Measurements from ENCODE around the gene IGF2BP3.
A peak's percentile ranks its signal among the peaks of the same experiment; 100 is the strongest.

IGF2BP3 gene

DNA sequence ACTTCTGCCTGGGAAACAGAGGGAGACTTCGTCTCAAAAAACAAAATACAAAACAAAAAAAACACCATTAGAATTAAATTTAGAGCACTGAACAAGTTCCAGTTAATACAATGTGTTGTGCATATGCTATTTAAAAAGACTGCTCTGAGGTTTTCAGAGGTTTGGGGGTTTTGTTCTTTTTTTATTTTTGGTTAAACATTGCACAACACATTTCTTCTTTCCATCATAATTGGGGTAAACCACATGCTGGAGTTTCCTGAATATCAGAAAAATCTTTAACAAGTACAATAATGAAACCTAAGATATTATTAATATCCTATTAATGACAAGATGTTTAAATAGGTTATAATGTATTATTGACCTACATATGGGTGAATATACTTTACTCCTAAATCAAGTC lies 26.3 kb downstream of the IGF2BP3 start:
- no peak for TF ChIP-seq CTCF (IDR thresholded peaks at IDR 0.05; ENCODE audit: unreplicated experiment in 3 of 3)
- Mint-ChIP-seq H3K4me3 (no peak overlapping the region), H3K4me1 (no peaks in the 10 kb centered on the region), H3K27me3 (ENCODE audit: low read depth) (no peaks in the 10 kb centered on the region), H3K27ac (no peak overlapping the region), H3K9me3 (no peaks in the 10 kb centered on the region), H3K36me3 (ENCODE audit: low read depth) (peaks cover 35% of the 10 kb centered on the region)

DNA sequence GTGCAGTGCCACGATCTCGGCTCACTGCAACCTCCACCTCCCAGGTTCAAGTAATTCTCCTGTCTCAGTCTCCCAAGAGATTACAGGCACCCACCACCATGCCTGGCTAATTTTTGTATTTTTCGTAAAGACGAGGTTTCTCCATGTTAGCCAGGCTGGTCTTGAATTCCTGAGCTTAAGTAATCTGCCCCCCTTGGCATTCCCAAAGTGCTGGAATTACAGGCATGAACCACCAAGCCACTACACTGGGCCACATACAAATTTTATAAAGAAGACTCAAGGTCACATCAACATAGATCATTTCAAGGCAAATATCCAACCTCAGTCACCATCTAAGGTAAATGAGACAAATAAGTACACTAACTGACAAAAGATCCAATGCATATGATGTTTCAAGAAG lies 32.1 kb downstream of the IGF2BP3 start:
- no peak for TF ChIP-seq CTCF (IDR thresholded peaks at IDR 0.05; ENCODE audit: unreplicated experiment in 3 of 3)
- Mint-ChIP-seq H3K4me3 (no peak overlapping the region), H3K27me3 (ENCODE audit: low read depth) (no peaks in the 10 kb centered on the region), H3K9me3 (no peaks in the 10 kb centered on the region), H3K4me1 (no peaks in the 10 kb centered on the region), H3K36me3 (ENCODE audit: low read depth) (peaks cover 23% of the 10 kb centered on the region), H3K27ac (no peak overlapping the region)

DNA sequence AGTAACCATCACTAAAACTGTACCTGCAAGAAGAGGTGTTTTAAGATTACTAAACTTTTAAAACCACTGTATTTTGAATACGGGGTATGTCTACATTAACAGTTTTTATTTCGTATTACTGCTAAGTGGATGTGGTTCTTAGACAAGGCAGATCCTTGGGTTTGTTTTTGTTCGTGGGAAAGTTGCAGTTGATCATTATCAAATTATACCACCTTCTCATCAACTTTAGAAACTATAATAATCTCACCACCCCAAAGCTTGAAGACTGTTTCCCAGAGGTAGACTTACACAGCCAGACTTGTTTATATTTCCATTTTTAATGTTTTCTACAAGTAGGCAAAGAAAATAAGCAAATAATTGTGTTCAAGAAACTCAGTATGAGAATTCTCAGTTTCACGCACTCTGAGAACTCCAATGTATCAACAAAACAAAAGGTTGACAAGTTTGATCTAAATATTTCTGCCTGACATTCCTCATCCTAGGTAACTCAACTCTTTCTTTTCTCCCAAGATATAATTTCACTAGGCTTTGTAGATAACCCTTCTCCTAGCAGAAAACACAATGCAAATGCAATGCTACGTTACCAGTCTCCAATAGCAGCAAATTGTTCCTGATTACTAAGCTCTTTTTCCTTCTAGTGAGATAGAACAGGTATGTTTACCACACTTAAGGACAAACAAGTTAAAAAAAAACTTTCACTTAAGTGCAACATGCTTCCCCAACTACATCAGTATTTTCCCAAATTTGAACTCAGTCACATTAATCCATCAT lies 36.0 kb downstream of the IGF2BP3 start:
- no peaks in the 10 kb centered on the region for H3K9me3 Mint-ChIP-seq
- peaks cover 16% of the 10 kb centered on the region for H3K4me1 Mint-ChIP-seq
- no peak overlapping the region for H3K4me3 Mint-ChIP-seq
- H3K27me3 Mint-ChIP-seq (ENCODE audit: low read depth) = no peaks in the 10 kb centered on the region
- TF ChIP-seq CTCF (IDR thresholded peaks at IDR 0.05; ENCODE audit: unreplicated experiment in 3 of 3) = no peak
- H3K36me3 Mint-ChIP-seq (ENCODE audit: low read depth) = peaks cover 9% of the 10 kb centered on the region
- H3K27ac Mint-ChIP-seq = peak overlapping the region in 1 of 3 experiments; percentile 1

DNA sequence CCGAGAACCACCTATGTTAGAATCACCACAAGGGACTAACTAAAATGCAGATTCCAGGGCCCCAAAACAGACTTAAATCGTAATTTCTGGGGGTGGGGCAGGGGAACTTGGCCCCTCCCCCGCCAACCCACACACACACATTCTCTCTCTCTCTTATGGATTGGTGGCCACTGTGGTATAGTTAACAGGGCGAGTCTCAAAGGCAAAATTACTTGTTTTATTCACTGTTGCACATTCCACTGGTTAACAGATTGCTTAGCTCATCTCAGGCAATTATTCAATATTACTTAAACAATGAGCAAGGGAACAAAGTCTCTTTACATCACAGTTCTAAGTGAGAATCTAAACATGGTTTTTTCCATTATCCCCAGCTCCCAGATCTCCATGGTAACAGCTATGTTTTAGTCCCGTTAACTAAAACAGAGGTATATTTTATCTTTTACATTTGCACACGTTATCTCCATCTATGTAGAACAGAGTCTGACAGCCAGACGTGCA lies 38.5 kb downstream of the IGF2BP3 start:
- no peak for TF ChIP-seq CTCF (IDR thresholded peaks at IDR 0.05; ENCODE audit: unreplicated experiment in 3 of 3)
- Mint-ChIP-seq H3K4me3 (no peak overlapping the region), H3K9me3 (no peaks in the 10 kb centered on the region), H3K36me3 (ENCODE audit: low read depth) (no peaks in the 10 kb centered on the region), H3K27ac (peak overlapping the region in 1 of 3 experiments; percentile 27), H3K27me3 (ENCODE audit: low read depth) (no peaks in the 10 kb centered on the region), H3K4me1 (peaks cover 16% of the 10 kb centered on the region)

DNA sequence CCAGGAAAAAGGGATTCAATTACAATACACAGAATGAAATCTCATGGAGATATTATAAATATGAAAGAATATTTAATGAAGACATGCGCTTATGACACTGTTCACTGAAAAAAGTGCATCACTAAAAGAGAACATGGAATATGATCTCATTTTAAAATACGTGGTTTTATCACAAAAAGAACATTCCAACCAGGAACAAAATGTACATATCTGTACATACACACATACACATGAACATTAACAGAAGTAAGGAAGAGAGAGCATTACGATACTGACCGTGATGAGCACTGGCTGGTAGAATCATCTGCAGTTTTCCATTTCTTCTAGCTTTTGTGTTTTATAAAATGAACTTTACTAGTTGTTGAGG lies 39.4 kb downstream of the IGF2BP3 start:
- no peak overlapping the region for H3K27ac Mint-ChIP-seq
- no peaks in the 10 kb centered on the region for H3K27me3 Mint-ChIP-seq (ENCODE audit: low read depth)
- H3K4me1 Mint-ChIP-seq = peaks cover 16% of the 10 kb centered on the region
- TF ChIP-seq CTCF (IDR thresholded peaks at IDR 0.05; ENCODE audit: unreplicated experiment in 3 of 3) = no peak
- no peaks in the 10 kb centered on the region for H3K9me3 Mint-ChIP-seq
- no peaks in the 10 kb centered on the region for H3K36me3 Mint-ChIP-seq (ENCODE audit: low read depth)
- no peak overlapping the region for H3K4me3 Mint-ChIP-seq

DNA sequence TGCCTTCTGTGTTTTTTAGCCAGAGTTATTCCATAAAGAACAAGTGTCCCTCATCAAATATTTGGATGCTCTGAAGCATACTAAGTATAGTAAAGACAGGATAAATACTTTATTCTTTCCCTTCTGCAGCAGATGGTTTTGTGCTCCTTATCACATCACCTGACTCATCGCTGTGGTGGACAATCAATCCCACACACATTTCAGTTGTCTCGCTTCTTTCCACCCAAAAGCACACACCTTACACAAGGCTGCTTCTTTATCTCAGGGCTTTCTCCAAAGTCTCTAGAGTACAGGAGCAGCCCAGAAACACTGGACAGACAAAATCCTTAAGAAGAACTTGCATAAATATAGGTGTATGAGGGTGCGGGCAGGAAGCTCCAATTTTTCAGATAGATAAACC lies 43.4 kb downstream of the IGF2BP3 start:
- H3K27ac Mint-ChIP-seq = no peak overlapping the region
- H3K4me3 Mint-ChIP-seq = no peak overlapping the region
- H3K27me3 Mint-ChIP-seq (ENCODE audit: low read depth) = no peaks in the 10 kb centered on the region
- H3K4me1 Mint-ChIP-seq = peaks cover 19% of the 10 kb centered on the region
- H3K36me3 Mint-ChIP-seq (ENCODE audit: low read depth) = no peaks in the 10 kb centered on the region
- H3K9me3 Mint-ChIP-seq = no peaks in the 10 kb centered on the region
- no peak for TF ChIP-seq CTCF (IDR thresholded peaks at IDR 0.05; ENCODE audit: unreplicated experiment in 3 of 3)

All from nephron (organoid).